Measurements from ENCODE around the gene DIP2B.

DIP2B gene

GRCh38 chr12:50696931-50697330 is 192.1 kb downstream of the DIP2B start:
- H3K4me3 ChIP-seq (ENCODE audit: low read length): no peak overlapping the region
- no peak for DNase-seq (ENCODE audit: low read depth)
- TF ChIP-seq CTCF (IDR thresholded peaks at IDR 0.05; ENCODE audit: insufficient read depth, low read depth, low read length, missing control alignments): no peak

GRCh38 chr12:50699154-50699553 is 194.4 kb downstream of the DIP2B start:
- DNase-seq (ENCODE audit: low read depth): no peak
- no peak overlapping the region for H3K4me3 ChIP-seq (ENCODE audit: low read length)
- TF ChIP-seq CTCF (IDR thresholded peaks at IDR 0.05; ENCODE audit: insufficient read depth, low read depth, low read length, missing control alignments): no peak

GRCh38 chr12:50699940-50700339 is 195.2 kb downstream of the DIP2B start:
- no peak for TF ChIP-seq CTCF (IDR thresholded peaks at IDR 0.05; ENCODE audit: insufficient read depth, low read depth, low read length, missing control alignments)
- H3K4me3 ChIP-seq (ENCODE audit: low read length): no peak overlapping the region
- no peak for DNase-seq (ENCODE audit: low read depth)

GRCh38 chr12:50706606-50707005 is 201.8 kb downstream of the DIP2B start:
- TF ChIP-seq CTCF (IDR thresholded peaks at IDR 0.05; ENCODE audit: insufficient read depth, low read depth, low read length, missing control alignments): no peak
- no peak overlapping the region for H3K4me3 ChIP-seq (ENCODE audit: low read length)
- DNase-seq (ENCODE audit: low read depth): no peak

GRCh38 chr12:50707396-50707795 is 202.6 kb downstream of the DIP2B start:
- H3K4me3 ChIP-seq (ENCODE audit: low read length): no peak overlapping the region
- DNase-seq (ENCODE audit: low read depth): no peak
- TF ChIP-seq CTCF (IDR thresholded peaks at IDR 0.05; ENCODE audit: insufficient read depth, low read depth, low read length, missing control alignments): no peak

GRCh38 chr12:50708631-50709030 is 203.8 kb downstream of the DIP2B start:
- no peak for TF ChIP-seq CTCF (IDR thresholded peaks at IDR 0.05; ENCODE audit: insufficient read depth, low read depth, low read length, missing control alignments)
- DNase-seq (ENCODE audit: low read depth): no peak
- H3K4me3 ChIP-seq (ENCODE audit: low read length): no peak overlapping the region

- TF ChIP-seq CTCF (IDR thresholded peaks at IDR 0.05; ENCODE audit: insufficient read depth, low read depth, low read length, missing control alignments): no peak
- no peak for DNase-seq (ENCODE audit: low read depth)
- H3K4me3 ChIP-seq (ENCODE audit: low read length): no peak overlapping the region
Observed at GRCh38 chr12:50711121-50711520, 206.3 kb downstream of the DIP2B start.

Data from epithelial cell of esophagus (primary cell).